HepG2 (cell line): ENCODE results near the gene STEAP1. TPM values are rescaled to one million over a fixed set of nuclear protein-coding genes. Genes with fewer than 3 reads are reported as not detected.
"Not testable (repeated sequence)": the region's sequence is repeated elsewhere in the genome, so short reads cannot be mapped to it uniquely, and the experiment has no call there.

Experiments used
- ATAC-seq: fragments of 200-7000 bp; cut with Tn5 transposase; 3 replicates; pipeline ENCODE4 v1.9.1; 2020; ENCODE audit warnings: mild to moderate bottlenecking, moderate library complexity
- BruUV-seq: library from RNA; stranded (reverse); fragments of 400-500 nt; replicated peaks from 2 replicates; lab custom pipeline; 2021; lab: Mats Ljungman, UMichigan
- CTCF ChIA-PET: fragments of 300-600 bp; formaldehyde crosslinking; extraction: SDS; loops from one replicate; lab custom pipeline; 2021; ENCODE audit warnings: low total read pairs, inconsistent platforms, low intra/inter-chr PET ratio; lab: Yijun Ruan, JAX
- POLR2A ChIA-PET: fragments of 350-600 bp; sonication (Branson Sonifier 250); formaldehyde crosslinking; loops from one replicate; lab custom pipeline; 2020; ENCODE audit warnings: antibody characterized with exemption, inconsistent platforms; lab: Yijun Ruan, JAX
- DNase-seq: peaks from one replicate; pipeline ENCODE4 v3.0.0-alpha.2; 2015; ENCODE audit warnings: low spot score
- FAIRE-seq: peaks from 3 replicates; lab custom pipeline; 2011; peaks lifted over from hg19 to GRCh38; lab: Jason Lieb, UNC
- H2AFZ ChIP-seq: one replicate; pipeline ENCODE4 v1.6.1; 2011; ENCODE audit warnings: low read length, inconsistent platforms
- H3K27ac ChIP-seq: fragments of 300-600 bp; 3 replicates; pipeline ENCODE4 v1.8.0; 2011; ENCODE audit warnings: mixed run types, mild to moderate bottlenecking, mixed read lengths, low read length, inconsistent platforms; ENCODE audit not compliant: insufficient read depth; ENCODE audit errors: extremely low read length
- H3K27me3 ChIP-seq, 2 experiments: fragments of 200-600 bp in 1 of 2; 2 replicates in 1 of 2; 3 replicates in 1 of 2; pipeline versions ENCODE4 v1.6.0 to v1.8.0; 2011; ENCODE audit warnings: low read length in 2 of 2, mild to moderate bottlenecking in 2 of 2, moderate library complexity in 2 of 2, inconsistent platforms in 1 of 2; ENCODE audit not compliant: insufficient read depth in 2 of 2, control insufficient read depth in 1 of 2
- H3K36me3 ChIP-seq, 2 experiments: fragments of 200-600 bp in 1 of 2; replicated peaks in 1 of 2; 2 replicates in 1 of 2; 3 replicates in 1 of 2; pipeline versions ENCODE4 v1.5.1 to v1.8.0; 2011; ENCODE audit warnings: low read length in 2 of 2, inconsistent platforms in 1 of 2; ENCODE audit not compliant: insufficient read depth in 2 of 2, control insufficient read depth in 1 of 2
- H3K4me1 ChIP-seq: 2 replicates; pipeline ENCODE4 v1.5.1; 2012; ENCODE audit warnings: low read length, inconsistent platforms; ENCODE audit not compliant: insufficient read depth
- H3K4me2 ChIP-seq: 2 replicates; pipeline ENCODE4 v1.6.0; 2011; ENCODE audit warnings: low read depth, low read length, inconsistent platforms
- H3K4me3 ChIP-seq, 3 experiments: fragments of 200-600 bp in 1 of 3; sonication (generic), shearing (Covaris generic) in 1 of 3; replicated peaks in 1 of 3; 2 replicates each; pipeline ENCODE4 v1.5.1; 2011 to 2016; ENCODE audit warnings: low read length in 3 of 3, inconsistent platforms in 2 of 3, low read depth in 2 of 3, mild to moderate bottlenecking in 2 of 3, control low read depth in 1 of 3, mixed read lengths in 1 of 3; ENCODE audit not compliant: insufficient read depth in 1 of 3
- H3K79me2 ChIP-seq: one replicate; pipeline ENCODE4 v1.6.1; 2011; ENCODE audit warnings: low read length, inconsistent platforms; ENCODE audit not compliant: insufficient read depth
- H3K9ac ChIP-seq: 2 replicates; pipeline ENCODE4 v1.6.0; 2011; ENCODE audit warnings: mild to moderate bottlenecking, low read depth, low read length, inconsistent platforms; ENCODE audit not compliant: insufficient read depth
- H3K9me3 ChIP-seq: 2 replicates; pipeline ENCODE4 v1.5.1; 2012; ENCODE audit warnings: mild to moderate bottlenecking, low read length
- H4K20me1 ChIP-seq: 2 replicates; pipeline ENCODE4 v1.6.0; 2011; ENCODE audit warnings: inconsistent platforms, mild to moderate bottlenecking, low read length, moderate library complexity; ENCODE audit not compliant: insufficient read depth
- CTCF ChIP-seq: sonication (generic); formaldehyde crosslinking; IDR thresholded peaks from 2 replicates; pipeline ENCODE4 v1.5.0; 2020; ENCODE audit warnings: mild to moderate bottlenecking, missing genetic modification reagents, moderate library complexity
- MAFF ChIP-seq: IDR thresholded peaks from 2 replicates; pipeline ENCODE4 v1.6.1; 2011; ENCODE audit warnings: low read depth, low read length, improper control_type of control experiment
- MAFK ChIP-seq, 2 experiments: IDR thresholded peaks in 1 of 2; conservative IDR thresholded peaks in 1 of 2; 2 replicates each; pipeline ENCODE4 v1.6.1; 2011; ENCODE audit warnings: improper control_type of control experiment in 2 of 2, low read length in 2 of 2
- STAG1 ChIP-seq: sonication (generic); formaldehyde crosslinking; IDR thresholded peaks from 2 replicates; pipeline ENCODE4 v1.4.0; 2020; ENCODE audit warnings: missing genetic modification reagents
- WGBS: methylation state at CpG from one replicate; pipeline ENCODE4 v1.1.6; 2017; ENCODE audit warnings: low lambda C conversion rate; 5-methylcytosine and 5-hydroxymethylcytosine counted together
- in situ Hi-C: cut with HindIII; loops from 2 replicates; pipeline ENCODE4 v1.10.0; 2017; ENCODE audit warnings: low pct_unique_long_range_greater_than_20kb; ENCODE audit not compliant: extremely low pct_ligation_motif_present
- intact Hi-C: fragments of 100-400 bp; cut with micrococcal nuclease; formaldehyde crosslinking; loops from one replicate; pipeline ENCODE4 v1.10.0; 2022; ENCODE audit not compliant: unreplicated experiment
- polyA plus RNA-seq, 8 experiments: library from polyadenylated mRNA; depleted of rRNA in 3 of 8; stranded (reverse) in 7 of 8; unstranded in 1 of 8; fragments of >200 nt; fragmentation: Illumina TruSeq in 4 of 8; extraction: Trizol in 4 of 8; gene quantifications; 2 replicates each; pipeline versions ENCODE4 v1.2.1 to v1.2.3, GENCODE V29; 2011 to 2016; ENCODE audit warnings: low read depth in 4 of 8, missing spikeins in 1 of 8, mixed read lengths in 1 of 8; ENCODE audit not compliant: insufficient read depth in 1 of 8
- total RNA-seq, 5 experiments: library from RNA; depleted of rRNA; stranded (reverse); fragments of >200 nt; fragmentation: Illumina TruSeq; extraction: Trizol; gene quantifications; 2 replicates each; pipeline ENCODE4 v1.2.3, GENCODE V29; 2016; ENCODE audit warnings: low read depth in 1 of 5

The STEAP1 gene
- total and polyA plus RNA-seq, 2 of the 13 experiments (the other 11 are each of a cell fraction or from before 2014, with no cell fraction given), result 23.2 to 24.2 TPM

- H3K4me1 ChIP-seq, H3K4me2 ChIP-seq, ATAC-seq, H4K20me1 ChIP-seq, CTCF ChIA-PET, intact Hi-C loops, H3K9ac ChIP-seq, H3K36me3 ChIP-seq, H2AFZ ChIP-seq, H3K4me3 ChIP-seq, H3K27ac ChIP-seq, H3K79me2 ChIP-seq, H3K9me3 ChIP-seq, BruUV-seq, POLR2A ChIA-PET, in situ Hi-C loops, FAIRE-seq, H3K27me3 ChIP-seq: not testable (repeated sequence)
- DNase-seq, result peak; percentile 11
- TF ChIP-seq STAG1 (CRISPR knock-in tag), result peak; percentile 47
- peak; percentile 28; the same call in 1 of the 2 replicates for TF ChIP-seq CTCF (CRISPR knock-in tag)
Observed at GRCh38 chr7:90149428-90149827, 4.8 kb upstream of the STEAP1 start.

- intact Hi-C loops, result loop anchor here (5.0 kb wide), 3 partner anchors 95 to 260 kb away; partner anchors contain the start of genes CFAP69 and GTPBP10
- CTCF ChIA-PET, result interaction anchor here (1.3 to 2.0 kb wide), 3 partner anchors 110 to 276 kb away, joined by 9 to 13 read pairs (median 10); no protein-coding TSS in a partner anchor
- in situ Hi-C loops, result loop anchor here (10.0 kb wide), 2 partner anchors 113 to 263 kb away; no protein-coding TSS in a partner anchor
Observed at GRCh38 chr7:90151884-90152283, 2.4 kb upstream of the STEAP1 start.

More at GRCh38 chr7:90151884-90152283, 2.4 kb upstream of the STEAP1 start:
- H3K9me3 ChIP-seq, H3K27me3 ChIP-seq, H3K27ac ChIP-seq, H4K20me1 ChIP-seq, H2AFZ ChIP-seq, DNase-seq, BruUV-seq, H3K79me2 ChIP-seq, FAIRE-seq, H3K4me2 ChIP-seq, ATAC-seq, H3K36me3 ChIP-seq, H3K9ac ChIP-seq, H3K4me3 ChIP-seq, POLR2A ChIA-PET: not testable (repeated sequence)
- H3K4me1 ChIP-seq, result peaks cover 16% of the 10 kb centered on the region
- WGBS, result 42% methylated on average over 3 of the region's 3 CpGs
- TF ChIP-seq MAFK (conservative IDR thresholded peaks at IDR 0.05 in 1 of 2, IDR thresholded peaks at IDR 0.05 in 1 of 2; ENCODE audit: low read length in 2 of 2), result peak; percentile 71 to 85
- peak; percentile 84 for TF ChIP-seq MAFF
